Measurements from ENCODE around the gene LRRC1.

The LRRC1 gene

GRCh38 chr6:53928641-53929040, 133.8 kb downstream of the LRRC1 start:
- TF ChIP-seq, protein P1, sequence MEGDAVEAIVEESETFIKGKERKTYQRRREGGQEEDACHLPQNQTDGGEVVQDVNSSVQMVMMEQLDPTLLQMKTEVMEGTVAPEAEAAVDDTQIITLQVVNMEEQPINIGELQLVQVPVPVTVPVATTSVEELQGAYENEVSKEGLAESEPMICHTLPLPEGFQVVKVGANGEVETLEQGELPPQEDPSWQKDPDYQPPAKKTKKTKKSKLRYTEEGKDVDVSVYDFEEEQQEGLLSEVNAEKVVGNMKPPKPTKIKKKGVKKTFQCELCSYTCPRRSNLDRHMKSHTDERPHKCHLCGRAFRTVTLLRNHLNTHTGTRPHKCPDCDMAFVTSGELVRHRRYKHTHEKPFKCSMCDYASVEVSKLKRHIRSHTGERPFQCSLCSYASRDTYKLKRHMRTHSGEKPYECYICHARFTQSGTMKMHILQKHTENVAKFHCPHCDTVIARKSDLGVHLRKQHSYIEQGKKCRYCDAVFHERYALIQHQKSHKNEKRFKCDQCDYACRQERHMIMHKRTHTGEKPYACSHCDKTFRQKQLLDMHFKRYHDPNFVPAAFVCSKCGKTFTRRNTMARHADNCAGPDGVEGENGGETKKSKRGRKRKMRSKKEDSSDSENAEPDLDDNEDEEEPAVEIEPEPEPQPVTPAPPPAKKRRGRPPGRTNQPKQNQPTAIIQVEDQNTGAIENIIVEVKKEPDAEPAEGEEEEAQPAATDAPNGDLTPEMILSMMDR (IDR thresholded peaks at IDR 0.05; ENCODE audit: low read depth, low read length), result no peak
- Histone ChIP-seq H3K27me3 (ENCODE audit: insufficient read depth, low read depth, severe bottlenecking) (no peaks in the 10 kb centered on the region), H3K4me3 (ENCODE audit: low read depth, low read length) (no peak overlapping the region), H3K27ac (no peak overlapping the region), H3K36me3 (no peaks in the 10 kb centered on the region), H3K9me3 (ENCODE audit: severe bottlenecking) (no peaks in the 10 kb centered on the region)
- no peak for DNase-seq

DNA sequence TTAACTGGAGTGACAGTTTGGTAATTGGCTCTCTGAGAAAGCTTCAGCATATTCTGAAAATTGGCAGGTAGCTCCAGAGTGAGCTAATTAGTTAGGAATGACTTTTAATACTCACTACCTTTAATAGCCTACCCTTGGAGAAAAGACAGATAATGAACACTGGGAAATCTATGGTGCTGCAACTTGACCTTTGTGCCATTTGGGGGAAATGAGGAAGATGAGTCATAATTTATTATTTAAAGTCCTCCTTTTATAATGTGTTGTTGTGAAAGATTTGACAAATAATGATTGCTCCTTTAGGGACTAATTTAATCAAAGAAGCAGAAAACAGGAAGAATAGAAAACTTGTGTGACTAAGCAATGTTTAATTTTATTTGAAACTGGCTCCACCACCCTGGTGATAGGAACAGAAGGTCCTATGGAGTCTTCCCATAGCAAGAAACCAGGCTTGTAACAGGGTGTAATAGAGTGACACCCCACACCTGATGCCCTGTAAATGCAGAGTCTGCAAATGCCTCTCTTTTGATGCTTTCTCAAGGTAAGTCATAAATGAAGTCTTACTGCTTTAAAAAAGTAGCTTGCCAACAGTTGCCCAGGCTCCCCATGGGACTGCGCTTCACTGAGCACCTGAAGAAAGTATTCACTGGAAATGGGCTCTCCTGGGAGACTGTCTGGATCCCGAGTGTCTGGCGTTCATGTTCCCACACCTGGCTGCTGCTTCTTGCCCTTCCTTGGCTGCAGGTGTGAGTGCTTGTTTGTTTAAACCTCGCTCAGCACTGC, 134.4 kb downstream of the LRRC1 start:
- TF ChIP-seq, protein P1 (IDR thresholded peaks at IDR 0.05; ENCODE audit: low read depth, low read length), result no peak
- Histone ChIP-seq H3K27me3 (ENCODE audit: insufficient read depth, low read depth, severe bottlenecking) (no peaks in the 10 kb centered on the region), H3K9me3 (ENCODE audit: severe bottlenecking) (no peaks in the 10 kb centered on the region), H3K36me3 (no peaks in the 10 kb centered on the region), H3K27ac (no peak overlapping the region), H3K4me3 (ENCODE audit: low read depth, low read length) (no peak overlapping the region)
- DNase-seq, result no peak

GRCh38 chr6:53929821-53930120, 135.0 kb downstream of the LRRC1 start:
- Histone ChIP-seq H3K9me3 (ENCODE audit: severe bottlenecking) (no peaks in the 10 kb centered on the region), H3K27me3 (ENCODE audit: insufficient read depth, low read depth, severe bottlenecking) (no peaks in the 10 kb centered on the region), H3K4me3 (ENCODE audit: low read depth, low read length) (no peak overlapping the region), H3K27ac (no peak overlapping the region), H3K36me3 (no peaks in the 10 kb centered on the region)
- no peak for DNase-seq
- TF ChIP-seq, protein P1 (IDR thresholded peaks at IDR 0.05; ENCODE audit: low read depth, low read length), result no peak

DNA sequence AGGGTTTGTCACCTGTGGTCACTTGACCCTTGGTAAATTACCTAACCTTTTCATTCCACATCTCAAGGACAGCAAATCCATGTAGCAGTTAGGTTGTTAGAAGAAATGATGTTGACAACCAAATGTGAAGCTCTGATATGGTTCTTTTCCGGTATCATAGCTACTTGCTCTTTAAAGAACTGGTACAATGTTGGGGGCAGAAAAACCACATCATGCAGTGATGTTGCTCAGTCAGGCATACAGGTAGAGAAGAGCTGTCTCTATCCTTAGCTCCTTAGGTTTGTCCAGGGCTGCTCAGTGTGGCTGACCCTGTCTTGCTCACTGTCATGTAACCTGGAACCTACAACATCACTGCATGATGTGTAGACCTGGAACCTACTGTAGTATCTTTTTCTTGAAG, 135.5 kb downstream of the LRRC1 start:
- Histone ChIP-seq H3K4me3 (ENCODE audit: low read depth, low read length) (no peak overlapping the region), H3K9me3 (ENCODE audit: severe bottlenecking) (no peaks in the 10 kb centered on the region), H3K27ac (no peak overlapping the region), H3K27me3 (ENCODE audit: insufficient read depth, low read depth, severe bottlenecking) (no peaks in the 10 kb centered on the region), H3K36me3 (no peaks in the 10 kb centered on the region)
- no peak for DNase-seq
- TF ChIP-seq, protein P1 (IDR thresholded peaks at IDR 0.05; ENCODE audit: low read depth, low read length), result no peak

GRCh38 chr6:53931086-53931485, 136.3 kb downstream of the LRRC1 start:
- H3K4me3 ChIP-seq (ENCODE audit: low read depth, low read length), result no peak overlapping the region
- H3K27me3 ChIP-seq (ENCODE audit: insufficient read depth, low read depth, severe bottlenecking), result no peaks in the 10 kb centered on the region
- TF ChIP-seq, protein P1 (IDR thresholded peaks at IDR 0.05; ENCODE audit: low read depth, low read length), result no peak
- H3K27ac ChIP-seq, result no peak overlapping the region
- H3K9me3 ChIP-seq (ENCODE audit: severe bottlenecking), result no peaks in the 10 kb centered on the region
- H3K36me3 ChIP-seq, result no peaks in the 10 kb centered on the region
- DNase-seq, result no peak

DNA sequence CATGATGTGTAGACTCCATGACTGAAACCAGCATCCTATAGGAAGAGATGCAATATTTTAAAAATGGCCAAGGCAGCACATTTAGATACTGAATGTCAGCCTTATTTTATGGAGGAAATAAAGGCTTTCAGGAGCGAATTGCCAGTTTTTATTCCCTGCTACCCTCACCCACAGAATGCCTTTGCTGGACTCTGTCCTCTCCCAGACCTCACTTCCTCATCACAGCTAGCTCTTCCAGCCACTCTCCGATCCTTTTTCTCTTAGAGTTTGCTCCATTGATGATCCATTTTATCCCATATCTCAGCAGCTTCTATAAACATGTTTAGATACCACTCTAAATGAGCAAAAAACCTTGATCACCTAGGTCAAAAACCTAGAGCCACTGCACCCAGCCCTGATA, 137.7 kb downstream of the LRRC1 start:
- no peak for DNase-seq
- TF ChIP-seq, protein P1 (IDR thresholded peaks at IDR 0.05; ENCODE audit: low read depth, low read length), result no peak
- Histone ChIP-seq H3K9me3 (ENCODE audit: severe bottlenecking) (no peaks in the 10 kb centered on the region), H3K36me3 (no peaks in the 10 kb centered on the region), H3K4me3 (ENCODE audit: low read depth, low read length) (no peak overlapping the region), H3K27ac (no peak overlapping the region), H3K27me3 (ENCODE audit: insufficient read depth, low read depth, severe bottlenecking) (no peaks in the 10 kb centered on the region)
